Upper lobe of right lung (tissue), 1 donor: ENCODE results near the gene IQCB1. TPM values are rescaled to one million over a fixed set of nuclear protein-coding genes. Genes with fewer than 3 reads are reported as not detected.

Source experiments
- ATAC-seq: fragments of 200-7000 bp; cut with Tn5 transposase; one replicate; pipeline ENCODE4 v1.9.1; 2020; ENCODE audit warnings: mild to moderate bottlenecking, moderate library complexity
- DNase-seq: peaks from one replicate; pipeline ENCODE4 v3.0.0-alpha.2; 2020
- H3K27ac ChIP-seq: fragments of 200-600 bp; one replicate; pipeline ENCODE4 v1.8.0; 2022
- H3K27me3 ChIP-seq: fragments of 200-600 bp; one replicate; pipeline ENCODE4 v1.8.0; 2022; ENCODE audit warnings: mild to moderate bottlenecking
- H3K36me3 ChIP-seq: fragments of 200-600 bp; one replicate; pipeline ENCODE4 v1.8.0; 2022
- H3K4me1 ChIP-seq: fragments of 200-600 bp; one replicate; pipeline ENCODE4 v1.8.0; 2022
- H3K4me3 ChIP-seq: fragments of 200-600 bp; one replicate; pipeline ENCODE4 v1.8.0; 2022; ENCODE audit warnings: mild to moderate bottlenecking
- H3K9me3 ChIP-seq: fragments of 200-600 bp; one replicate; pipeline ENCODE4 v1.8.0; 2022
- CTCF ChIP-seq: fragments of 200-600 bp; IDR thresholded peaks from one replicate; pipeline ENCODE4 v1.8.0; 2022; ENCODE audit warnings: antibody characterized with exemption
- intact Hi-C: fragments of 100-400 bp; cut with DNase I; formaldehyde crosslinking; loops from one replicate; pipeline ENCODE4 v1.11.0; 2022
- total RNA-seq: library from RNA; stranded (reverse); fragmentation: NEBNext Ultra II Directional; extraction: Animal tissue kit (Norgen Biotek cat#: 25700); gene quantifications from one replicate; pipeline ENCODE4 v1.2.1, GENCODE V29; 2021
- donor health status: DM: no; HTN: yes; CAD: no; lungs with severe emphysema.

The IQCB1 gene
- total RNA-seq, 1 donor from 2014 or later, result 14.5 TPM

GRCh38 chr3:121803771-121804320, 31.0 kb downstream of the IQCB1 start:
- Histone ChIP-seq H3K4me3 (no peak overlapping the region), H3K27me3 (no peaks in the 10 kb centered on the region), H3K36me3 (peaks cover 18% of the 10 kb centered on the region), H3K9me3 (no peaks in the 10 kb centered on the region), H3K4me1 (no peaks in the 10 kb centered on the region), H3K27ac (no peak overlapping the region)
- ATAC-seq (no peak), DNase-seq (no peak)
- intact Hi-C loops, result no loop called here
- TF ChIP-seq CTCF, result no peak

- ATAC-seq, result no peak
- no peak for TF ChIP-seq CTCF
- H3K4me3 ChIP-seq, result no peak overlapping the region
- no peaks in the 10 kb centered on the region for H3K4me1 ChIP-seq
- H3K27ac ChIP-seq, result no peak overlapping the region
- no peaks in the 10 kb centered on the region for H3K9me3 ChIP-seq
- H3K27me3 ChIP-seq, result no peaks in the 10 kb centered on the region
- peaks cover 4% of the 10 kb centered on the region for H3K36me3 ChIP-seq
- DNase-seq, result no peak
- intact Hi-C loops, result no loop called here
Measured at GRCh38 chr3:121800906-121801305, 34.0 kb downstream of the IQCB1 start.

- no peak for ATAC-seq
- Histone ChIP-seq H3K9me3 (no peaks in the 10 kb centered on the region), H3K27me3 (no peaks in the 10 kb centered on the region), H3K4me3 (no peak overlapping the region), H3K36me3 (peaks cover 5% of the 10 kb centered on the region), H3K27ac (no peak overlapping the region), H3K4me1 (no peaks in the 10 kb centered on the region)
- no peak for TF ChIP-seq CTCF
- no peak for DNase-seq
- intact Hi-C loops, result no loop called here
Measured at GRCh38 chr3:121796970-121797369, 37.9 kb downstream of the IQCB1 start.

- Histone ChIP-seq H3K9me3 (no peaks in the 10 kb centered on the region), H3K27ac (no peak overlapping the region), H3K27me3 (no peaks in the 10 kb centered on the region), H3K4me1 (no peaks in the 10 kb centered on the region), H3K4me3 (no peak overlapping the region), H3K36me3 (peaks cover 14% of the 10 kb centered on the region)
- DNase-seq, result no peak
- intact Hi-C loops, result no loop called here
- ATAC-seq, result no peak
- no peak for TF ChIP-seq CTCF
Measured at GRCh38 chr3:121794264-121794983, 40.4 kb downstream of the IQCB1 start.

- Histone ChIP-seq H3K36me3 (peaks cover 23% of the 10 kb centered on the region), H3K4me1 (no peaks in the 10 kb centered on the region), H3K9me3 (no peaks in the 10 kb centered on the region), H3K27me3 (no peaks in the 10 kb centered on the region), H3K4me3 (no peak overlapping the region), H3K27ac (no peak overlapping the region)
- ATAC-seq (no peak), DNase-seq (no peak)
- no peak for TF ChIP-seq CTCF
- intact Hi-C loops, result no loop called here
Measured at GRCh38 chr3:121793078-121793477, 41.8 kb downstream of the IQCB1 start.
